Colonic mucosa (tissue), 4 donors: ENCODE data around the gene LRRC57. TPM values are rescaled to one million over a fixed set of nuclear protein-coding genes. Genes with fewer than 3 reads are reported as not detected.

Experiments used
- DNase-seq: peaks from one replicate; pipeline ENCODE4 v3.0.0-alpha.2; 2020
- H3K27ac ChIP-seq: fragments of 200-600 bp; one replicate; pipeline ENCODE4 v1.8.0; 2021
- H3K27me3 ChIP-seq: fragments of 200-600 bp; one replicate; pipeline ENCODE4 v1.8.0; 2021
- H3K36me3 ChIP-seq: fragments of 200-600 bp; one replicate; pipeline ENCODE4 v1.8.0; 2021
- H3K4me1 ChIP-seq: fragments of 200-600 bp; one replicate; pipeline ENCODE4 v1.8.0; 2021; ENCODE audit warnings: mild to moderate bottlenecking
- H3K4me3 ChIP-seq: fragments of 200-600 bp; one replicate; pipeline ENCODE4 v1.8.0; 2021
- H3K9ac ChIP-seq, 2 donors: one replicate each; pipeline ENCODE4 v1.7.0; 2013; ENCODE audit warnings: control low read depth in 2 of 2, low read depth in 2 of 2, low read length in 2 of 2
- H3K9me3 ChIP-seq: fragments of 200-600 bp; one replicate; pipeline ENCODE4 v1.8.0; 2021
- CTCF ChIP-seq: fragments of 200-600 bp; IDR thresholded peaks from one replicate; pipeline ENCODE4 v1.8.0; 2022; ENCODE audit warnings: antibody characterized with exemption, mild to moderate bottlenecking
- intact Hi-C: fragments of 100-400 bp; cut with DNase I; formaldehyde crosslinking; loops from one replicate; pipeline ENCODE4 v1.14.1; 2022
- total RNA-seq, 2 donors: library from RNA; stranded (reverse); fragmentation: NEBNext Ultra II Directional in 1 of 2; extraction: Animal tissue kit (Norgen Biotek cat#: 25700) in 1 of 2; gene quantifications; one replicate each; pipeline ENCODE4 v1.2.1, GENCODE V29; 2021
- donor health status: healthy.
- donor health status: DM: no; HTN: no; CAD: no.
- donor health status: DM: no; HTN: no; CAD: no.

LRRC57 gene
- total RNA-seq, result 10 to 100 TPM; 31.0 to 34.7 TPM

GRCh38 chr15:42548249-42549031 is at the start of gene LRRC57, which contains the start of gene HAUS2:
TSS of gene LRRC57 (minus strand) at chr15:42548793. CDS start at chr15:42548434, 359 bp downstream.
TSS of gene HAUS2 (plus strand) at chr15:42548838. CDS start at chr15:42548873, 35 bp downstream.
- Histone ChIP-seq H3K36me3 (peaks cover 4% of the 10 kb centered on the region), H3K9ac (peak within 1 kb of the TSS; percentile 72 to 83), H3K4me1 (no peaks in the 10 kb centered on the region), H3K9me3 (no peaks in the 10 kb centered on the region), H3K27me3 (no peaks in the 10 kb centered on the region), H3K4me3 (peak within 1 kb of the TSS; percentile 73), H3K27ac (peak within 1 kb of the TSS; percentile 89)
- DNase-seq, result peak; percentile 93
- intact Hi-C loops, result no loop called here
- TF ChIP-seq CTCF, result no peak

- Histone ChIP-seq H3K4me3 (no peak overlapping the region), H3K36me3 (no peaks in the 10 kb centered on the region), H3K4me1 (peaks cover 6% of the 10 kb centered on the region), H3K9me3 (no peaks in the 10 kb centered on the region), H3K27ac (peak overlapping the region; percentile 5), H3K9ac (no peak overlapping the region), H3K27me3 (no peaks in the 10 kb centered on the region)
- intact Hi-C loops, result no loop called here
- DNase-seq, result no peak
- TF ChIP-seq CTCF, result no peak
Observed at GRCh38 chr15:42595626-42596240, 47.1 kb upstream of the LRRC57 start.

GRCh38 chr15:42594095-42594494 is 45.5 kb upstream of the LRRC57 start:
- Histone ChIP-seq H3K9me3 (no peaks in the 10 kb centered on the region), H3K9ac (no peak overlapping the region), H3K4me3 (no peak overlapping the region), H3K27ac (peak overlapping the region; percentile 22), H3K27me3 (no peaks in the 10 kb centered on the region), H3K4me1 (peaks cover 6% of the 10 kb centered on the region), H3K36me3 (no peaks in the 10 kb centered on the region)
- TF ChIP-seq CTCF, result no peak
- no peak for DNase-seq
- intact Hi-C loops, result no loop called here

- H3K4me3 ChIP-seq, result no peak overlapping the region
- H3K27ac ChIP-seq, result peak overlapping the region; percentile 22
- intact Hi-C loops, result no loop called here
- H3K36me3 ChIP-seq, result no peaks in the 10 kb centered on the region
- no peaks in the 10 kb centered on the region for H3K9me3 ChIP-seq
- DNase-seq, result no peak
- peak overlapping the region in 1 of 2 donors; percentile 30 for H3K9ac ChIP-seq
- H3K4me1 ChIP-seq, result peaks cover 6% of the 10 kb centered on the region
- TF ChIP-seq CTCF, result no peak
- H3K27me3 ChIP-seq, result no peaks in the 10 kb centered on the region
Observed at GRCh38 chr15:42593143-42593542, 44.5 kb upstream of the LRRC57 start.

GRCh38 chr15:42592716-42593115 is 44.1 kb upstream of the LRRC57 start:
- Histone ChIP-seq H3K27ac (peak overlapping the region; percentile 11), H3K4me1 (peaks cover 6% of the 10 kb centered on the region)

More at GRCh38 chr15:42592716-42593115, 44.1 kb upstream of the LRRC57 start:
- no peak for DNase-seq
- Histone ChIP-seq H3K9ac (peak overlapping the region in 1 of 2 donors; percentile 30), H3K4me3 (no peak overlapping the region), H3K27me3 (no peaks in the 10 kb centered on the region), H3K36me3 (no peaks in the 10 kb centered on the region), H3K9me3 (no peaks in the 10 kb centered on the region)
- no peak for TF ChIP-seq CTCF
- intact Hi-C loops, result no loop called here
